ENCODE results near the gene IL17RE.

- TF ChIP-seq EZH2 (IDR thresholded peaks at IDR 0.05) = no peak
- no peak for TF ChIP-seq POLR2AphosphoS5 (IDR thresholded peaks at IDR 0.05; ENCODE audit: borderline replicate concordance, low read depth, low read length)
- TF ChIP-seq FOXP2 (optimal IDR thresholded peaks at IDR 0.05; ENCODE audit: control extremely low read depth, extremely low read length, insufficient read depth) = no peak
These were observed 23.9 kb upstream of the IL17RE start for GRCh38 chr3:9878700-9879099.

Measured in SK-N-MC (cell line).